Measurements from ENCODE around the gene BMP7. TPM values are rescaled to one million over a fixed set of nuclear protein-coding genes. Genes with fewer than 3 reads are reported as not detected.

The BMP7 gene
- total and polyA plus RNA-seq, 8 donors = 0.12 to 2.5 (median 0.33) TPM; not detected in 1

GRCh38 chr20:57224641-57225138, 41.8 kb downstream of the BMP7 start:
- no peak for TF ChIP-seq CTCF (IDR thresholded peaks at IDR 0.05)
- Histone ChIP-seq H3K27me3 (no peaks in the 10 kb centered on the region), H3K4me1 (no peaks in the 10 kb centered on the region), H3K27ac (no peak overlapping the region), H3K9me3 (no peaks in the 10 kb centered on the region), H3K4me3 (no peak overlapping the region), H3K36me3 (no peaks in the 10 kb centered on the region)
- intact Hi-C loops (cut with DNase I) = no loop called here
- DNase-seq = no peak
- ATAC-seq = peak in 2 of 4 donors; percentile 16 to 36
- 69 to 78% methylated on average over 19 of the region's 19 CpGs for WGBS, 2 donors
- FAIRE-seq = no peak

GRCh38 chr20:57223648-57224489, 42.6 kb downstream of the BMP7 start:
- no peaks in the 10 kb centered on the region for H3K9me3 ChIP-seq
- intact Hi-C loops (cut with DNase I) = no loop called here
- H3K4me1 ChIP-seq = no peaks in the 10 kb centered on the region
- no peaks in the 10 kb centered on the region for H3K27me3 ChIP-seq
- ATAC-seq (peak in 1 of 4 donors; percentile 33), DNase-seq (no peak), FAIRE-seq (no peak)
- TF ChIP-seq CTCF (IDR thresholded peaks at IDR 0.05) = no peak
- H3K27ac ChIP-seq = no peak overlapping the region
- 64 to 69% methylated on average over 20 of the region's 20 CpGs for WGBS, 2 donors
- H3K36me3 ChIP-seq = no peaks in the 10 kb centered on the region
- no peak overlapping the region for H3K4me3 ChIP-seq

GRCh38 chr20:57222631-57222950, 43.9 kb downstream of the BMP7 start:
- TF ChIP-seq CTCF (IDR thresholded peaks at IDR 0.05) = no peak
- no peak overlapping the region for H3K27ac ChIP-seq
- FAIRE-seq (no peak), DNase-seq (no peak), ATAC-seq (no peak)
- no peaks in the 10 kb centered on the region for H3K27me3 ChIP-seq
- WGBS, 2 donors = 81 to 100% methylated on average over 1 of the region's 1 CpG
- H3K36me3 ChIP-seq = no peaks in the 10 kb centered on the region
- no peaks in the 10 kb centered on the region for H3K9me3 ChIP-seq
- intact Hi-C loops (cut with DNase I) = no loop called here
- H3K4me3 ChIP-seq = no peak overlapping the region
- H3K4me1 ChIP-seq = no peaks in the 10 kb centered on the region

GRCh38 chr20:57221916-57222630, 44.4 kb downstream of the BMP7 start:
- H3K4me1 ChIP-seq = no peaks in the 10 kb centered on the region
- no peak overlapping the region for H3K4me3 ChIP-seq
- ATAC-seq (no peak), FAIRE-seq (no peak), DNase-seq (no peak)
- H3K27ac ChIP-seq = no peak overlapping the region
- intact Hi-C loops (cut with DNase I) = no loop called here
- H3K27me3 ChIP-seq = no peaks in the 10 kb centered on the region
- TF ChIP-seq CTCF (IDR thresholded peaks at IDR 0.05) = no peak
- no peaks in the 10 kb centered on the region for H3K36me3 ChIP-seq
- no peaks in the 10 kb centered on the region for H3K9me3 ChIP-seq
- 75 to 85% methylated on average over 19 of the region's 19 CpGs for WGBS, 2 donors

Measured in pancreas (tissue), 10 donors.